G401.6 (cell line): Measurements from ENCODE around the gene CRYGS.
A peak's percentile ranks its signal among the peaks of the same experiment; 100 is the strongest.
"Not testable (repeated sequence)": the region's sequence is repeated elsewhere in the genome, so short reads cannot be mapped to it uniquely, and the experiment has no call there.

ENCODE experiments used
- FAIRE-seq: peaks from 2 replicates; lab custom pipeline; 2012; peaks lifted over from hg19 to GRCh38; lab: Jason Lieb, UNC

Gene CRYGS

DNA sequence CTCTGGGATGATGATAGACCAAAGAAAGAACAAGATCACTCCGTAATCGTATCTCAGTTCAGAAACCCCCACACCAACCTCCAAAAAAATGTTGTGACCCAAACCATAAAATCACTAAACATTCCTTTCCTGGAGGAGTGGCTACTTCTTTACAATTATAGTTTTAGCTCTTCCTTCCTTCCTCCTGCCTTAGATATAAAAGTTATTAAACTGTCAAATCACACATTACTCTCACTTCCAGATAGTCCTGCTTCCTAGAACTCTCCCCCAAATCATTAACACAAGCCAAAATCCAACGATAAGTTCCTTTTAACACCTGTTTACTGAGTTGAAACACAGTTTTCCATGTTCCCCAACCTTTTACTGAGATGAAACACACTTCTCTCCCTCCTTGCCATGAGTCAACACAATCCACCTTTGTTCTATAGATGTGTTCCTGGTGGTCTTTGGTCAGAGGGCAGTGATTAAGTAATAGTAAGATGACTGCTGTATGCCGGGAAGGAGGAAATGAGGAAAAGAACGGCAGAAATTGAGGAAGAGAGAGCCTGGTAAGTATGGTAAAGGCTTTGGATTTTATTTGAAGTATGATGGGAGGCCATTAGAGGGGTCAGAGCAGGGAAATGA is 8.3 kb upstream of the CRYGS start:
- no peak for FAIRE-seq

DNA sequence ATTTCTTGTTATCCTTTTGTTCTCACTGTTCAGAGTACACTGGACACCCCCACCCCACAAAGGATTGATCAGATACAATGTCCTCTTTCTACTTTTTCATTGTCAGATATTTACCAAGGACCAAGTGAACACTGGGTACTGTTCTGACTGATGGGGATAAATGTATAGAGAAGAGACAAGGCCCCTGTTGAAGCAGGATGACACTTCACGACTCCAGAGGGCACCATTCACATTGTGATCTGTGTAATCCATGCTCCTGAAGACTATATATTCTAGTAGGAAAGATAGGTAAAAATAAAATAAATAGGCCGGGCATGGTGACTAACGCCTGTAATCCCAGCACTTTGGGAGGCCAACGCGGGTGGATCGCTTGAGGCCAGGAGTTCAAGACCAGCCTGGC is 7.2 kb upstream of the CRYGS start:
- FAIRE-seq: no peak

DNA sequence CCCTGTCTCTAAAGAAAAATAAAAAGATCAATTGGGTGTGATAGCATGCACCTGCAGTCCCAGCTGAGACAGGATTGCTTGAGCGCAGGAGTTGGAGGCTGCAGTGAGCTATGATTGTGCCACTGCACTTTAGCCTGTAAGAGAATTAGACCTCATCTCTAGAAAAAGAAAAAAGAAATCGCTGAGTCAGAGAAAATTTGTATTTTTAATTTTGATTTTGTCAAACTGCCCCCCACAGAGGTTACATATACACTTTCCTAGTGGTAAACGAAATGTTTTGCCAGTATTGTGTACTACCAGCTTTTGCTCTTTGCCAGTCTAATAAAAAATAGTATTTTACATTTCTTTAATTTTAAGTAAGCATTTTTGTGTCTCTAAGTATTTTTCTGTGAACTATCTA is 5.3 kb upstream of the CRYGS start:
- no peak for FAIRE-seq

DNA sequence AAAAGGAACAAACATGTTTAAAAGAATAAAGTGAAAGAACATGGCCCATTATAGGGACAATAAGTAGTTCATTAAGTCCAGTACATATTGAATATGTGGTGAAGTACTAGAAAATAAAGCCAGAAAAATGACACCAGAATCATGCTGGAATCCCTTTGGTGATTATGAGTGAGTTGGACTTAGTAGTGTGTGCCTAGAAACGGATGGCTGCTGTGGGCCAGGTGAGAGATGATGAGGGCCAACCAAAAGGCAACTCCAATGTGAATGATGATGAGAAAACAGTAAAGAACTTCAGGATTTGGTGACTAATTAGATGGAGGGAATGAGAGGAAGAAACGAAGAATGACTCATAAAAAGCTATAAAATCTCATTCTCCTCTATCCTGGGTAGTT is 3.3 kb downstream of the CRYGS start:
- FAIRE-seq: no peak

DNA sequence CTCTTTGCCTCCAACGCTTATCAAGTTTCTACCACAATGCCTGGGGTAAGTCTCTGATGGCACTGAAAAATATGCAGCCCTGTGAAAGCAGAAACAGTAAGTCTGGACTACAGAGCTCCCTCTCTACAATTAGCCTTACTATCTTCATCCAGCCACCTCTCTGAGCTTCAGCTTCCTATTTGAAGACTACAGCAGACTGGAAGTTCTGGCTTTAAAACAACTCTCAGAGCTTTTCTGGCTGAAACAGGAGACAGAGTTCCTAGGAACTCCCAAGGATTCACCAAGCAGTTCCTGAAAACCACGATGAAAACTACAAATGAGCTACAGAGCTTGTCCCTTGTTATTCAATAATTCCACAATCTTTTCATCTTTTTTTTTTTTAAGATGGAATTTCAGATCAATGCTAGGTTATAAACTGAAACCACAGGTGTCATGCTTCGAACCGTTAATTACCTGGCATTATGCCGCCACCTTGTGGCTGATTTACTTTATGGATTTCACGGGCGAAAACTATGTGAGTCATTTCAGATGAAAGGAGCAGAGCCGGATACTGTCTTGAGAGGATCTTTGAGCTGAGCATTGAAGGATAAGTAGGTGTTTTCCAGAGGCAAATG is 3.9 kb downstream of the CRYGS start:
- peak; percentile 94 for FAIRE-seq

- FAIRE-seq: no peak
Measured at GRCh38 chr3:186538779-186539178, 5.4 kb downstream of the CRYGS start.

DNA sequence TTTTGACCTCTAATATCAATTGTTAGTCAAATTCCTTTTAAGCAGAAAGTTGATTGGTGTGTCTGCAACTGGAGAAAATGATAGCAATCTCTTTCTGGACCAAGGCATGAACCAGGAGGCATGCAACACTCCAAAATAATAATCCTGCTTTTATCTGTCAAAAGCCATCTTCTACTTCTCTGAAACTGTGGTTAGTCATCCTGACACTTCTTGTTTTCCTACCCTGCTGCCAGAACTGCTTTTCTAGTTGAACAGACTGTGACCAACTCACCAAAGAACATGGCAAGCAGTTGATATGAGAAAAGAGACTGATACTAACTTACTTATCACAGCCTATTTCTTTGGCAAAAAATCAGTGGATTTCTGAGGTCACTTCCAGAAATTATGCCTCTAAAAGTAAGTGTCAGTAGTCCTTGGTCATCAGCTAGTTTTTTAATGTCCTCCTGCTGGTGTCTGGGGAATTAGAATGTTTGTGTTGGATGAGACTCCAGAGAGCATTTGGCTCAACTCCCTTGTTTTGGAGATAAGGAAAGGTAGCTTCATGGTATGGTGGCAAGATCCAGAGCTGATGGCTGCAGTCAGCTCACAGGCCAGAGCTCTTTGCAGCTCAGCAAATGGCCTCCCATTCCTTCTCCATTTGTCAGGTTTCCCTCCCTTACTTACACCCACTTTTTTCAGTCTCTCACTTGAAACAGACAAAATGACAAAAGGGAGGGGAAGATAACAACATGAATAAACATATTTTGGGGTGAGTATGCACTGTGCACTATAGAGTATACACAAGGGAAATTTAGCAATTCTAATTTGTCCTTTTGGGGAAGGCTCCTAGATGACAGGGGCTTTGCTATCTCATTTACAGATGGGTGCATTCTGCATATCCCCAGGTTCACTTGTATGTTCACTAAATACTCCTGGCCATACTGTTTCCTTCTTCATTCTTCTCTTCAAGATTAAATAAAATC is 7.0 kb downstream of the CRYGS start:
- FAIRE-seq: no peak

- FAIRE-seq: no peak
Measured at GRCh38 chr3:186534113-186534669, 10.0 kb downstream of the CRYGS start.

DNA sequence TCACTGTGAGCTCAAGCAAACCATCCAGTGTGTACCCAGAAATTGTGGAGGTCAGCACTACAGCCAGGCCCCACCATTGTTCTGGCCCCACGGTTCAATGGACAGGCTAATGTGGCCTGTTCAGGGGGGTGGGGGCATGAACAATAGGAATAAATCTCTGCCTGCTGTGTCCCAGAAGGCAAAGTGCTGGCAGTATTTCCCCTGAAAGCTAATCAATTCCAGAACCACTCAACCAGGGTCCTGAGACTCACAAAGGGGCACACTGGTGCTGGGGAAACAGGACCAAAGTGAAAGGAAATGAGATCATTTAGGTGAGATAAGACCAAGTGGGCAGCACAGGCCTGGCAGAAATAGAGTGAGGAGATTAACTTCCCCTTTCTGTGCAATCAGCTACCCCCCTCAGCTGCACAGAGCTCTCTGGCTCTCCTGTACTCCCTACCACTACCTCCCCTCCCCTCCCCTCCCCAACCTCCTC is 11.5 kb downstream of the CRYGS start:
- FAIRE-seq: no peak

GRCh38 chr3:186531694-186532093 is 12.5 kb downstream of the CRYGS start:
- not testable (repeated sequence) for FAIRE-seq

GRCh38 chr3:186530415-186530814 is 13.8 kb downstream of the CRYGS start:
- no peak for FAIRE-seq

DNA sequence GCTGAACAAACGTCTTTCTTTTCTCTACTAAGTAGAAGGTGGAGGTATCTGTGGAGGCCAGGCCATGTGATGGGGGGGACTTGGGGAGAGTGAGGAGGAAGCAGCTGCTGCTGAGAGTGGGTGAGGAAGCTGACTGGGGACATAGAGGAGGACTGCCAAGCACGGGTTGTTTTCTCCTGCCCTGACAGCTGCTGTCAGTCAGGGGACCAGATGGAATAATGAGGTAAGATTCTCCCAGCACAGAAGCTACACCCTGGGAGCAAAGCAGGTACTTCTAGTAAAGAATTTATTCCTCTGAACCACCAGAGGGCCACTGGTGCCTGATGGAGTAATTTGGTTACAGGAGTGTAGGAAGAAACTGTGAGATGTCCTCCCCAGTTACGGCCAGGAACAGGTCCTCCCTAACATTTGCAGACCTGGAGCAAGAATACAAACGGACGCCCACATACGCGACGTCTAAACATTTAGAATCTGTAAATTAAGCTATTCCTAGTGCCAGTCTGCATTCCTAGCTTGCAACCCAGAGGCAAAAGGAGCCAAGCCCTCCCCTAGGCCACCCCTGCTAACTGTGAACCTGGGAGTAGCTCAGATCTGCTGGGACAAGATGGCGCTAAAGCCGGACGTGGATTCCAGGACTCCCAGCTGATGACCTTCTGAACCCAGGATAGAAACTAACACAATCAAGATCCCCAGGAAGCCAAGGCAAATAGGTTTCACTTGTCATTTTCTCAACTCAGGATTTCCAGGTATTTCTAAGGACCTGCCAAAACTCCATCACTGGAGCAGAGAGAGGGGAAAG is 14.8 kb downstream of the CRYGS start:
- no peak for FAIRE-seq

DNA sequence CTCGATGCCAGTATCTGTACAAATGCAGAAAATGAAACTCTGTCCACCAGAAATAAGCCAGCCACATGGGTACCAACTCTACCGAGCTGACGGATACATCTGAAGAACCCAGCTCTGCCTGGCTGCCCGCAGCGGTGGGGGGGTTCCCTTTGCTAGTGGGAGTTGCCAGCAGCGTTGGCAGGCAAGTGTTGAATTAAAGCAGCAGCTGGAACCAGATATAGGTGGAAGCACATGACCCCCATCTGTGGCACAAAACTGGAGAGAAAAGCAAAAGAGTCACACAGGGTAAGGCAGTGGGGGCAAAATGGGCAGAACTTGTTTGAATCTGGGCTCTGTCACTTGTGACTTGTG is 17.9 kb downstream of the CRYGS start:
- FAIRE-seq: no peak

- FAIRE-seq: no peak
Measured at GRCh38 chr3:186525369-186526255, 18.6 kb downstream of the CRYGS start.

DNA sequence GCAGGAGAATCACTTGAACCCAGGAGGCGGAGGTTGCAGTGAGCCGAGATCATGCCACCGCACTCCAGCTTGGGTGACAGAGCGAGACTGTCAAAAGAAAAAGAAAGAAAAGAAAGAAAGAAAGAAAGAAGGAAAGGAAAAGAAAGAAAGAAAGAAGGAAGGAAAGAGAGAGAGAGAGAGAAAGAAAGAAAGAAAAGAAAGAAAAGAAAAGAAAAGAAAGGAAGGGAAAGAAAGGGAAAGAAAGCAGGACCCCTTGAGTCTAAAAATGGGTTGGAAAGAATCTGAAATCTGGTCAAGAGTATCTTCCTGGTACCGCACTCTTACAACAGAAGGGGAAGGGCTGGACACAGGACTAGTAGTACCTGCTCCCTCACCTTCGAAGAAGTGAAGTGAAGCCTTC is 19.6 kb downstream of the CRYGS start:
- FAIRE-seq: no peak

- no peak for FAIRE-seq
Measured at GRCh38 chr3:186523434-186523833, 20.7 kb downstream of the CRYGS start.

DNA sequence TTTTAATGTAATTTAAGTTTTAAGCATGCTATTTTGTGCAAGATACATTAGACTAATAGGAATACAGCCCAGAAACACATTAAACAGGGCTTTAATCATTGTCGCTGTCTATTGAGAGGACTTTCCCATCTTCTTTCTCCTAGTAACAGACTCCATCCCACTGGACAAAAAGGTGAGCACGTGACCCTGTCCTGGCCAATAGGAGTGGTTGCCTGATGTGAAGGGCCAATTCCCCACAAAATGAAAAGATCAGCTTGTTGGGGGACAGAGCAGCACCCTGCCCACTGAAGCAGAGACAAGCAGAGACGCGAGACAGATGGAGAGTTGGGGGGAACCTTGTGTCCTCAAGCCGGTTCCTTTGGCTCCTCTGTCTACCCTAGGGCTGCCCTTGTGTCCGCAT is 21.2 kb downstream of the CRYGS start:
- no peak for FAIRE-seq

GRCh38 chr3:186520957-186521842 is 23.0 kb downstream of the CRYGS start:
- FAIRE-seq: no peak

DNA sequence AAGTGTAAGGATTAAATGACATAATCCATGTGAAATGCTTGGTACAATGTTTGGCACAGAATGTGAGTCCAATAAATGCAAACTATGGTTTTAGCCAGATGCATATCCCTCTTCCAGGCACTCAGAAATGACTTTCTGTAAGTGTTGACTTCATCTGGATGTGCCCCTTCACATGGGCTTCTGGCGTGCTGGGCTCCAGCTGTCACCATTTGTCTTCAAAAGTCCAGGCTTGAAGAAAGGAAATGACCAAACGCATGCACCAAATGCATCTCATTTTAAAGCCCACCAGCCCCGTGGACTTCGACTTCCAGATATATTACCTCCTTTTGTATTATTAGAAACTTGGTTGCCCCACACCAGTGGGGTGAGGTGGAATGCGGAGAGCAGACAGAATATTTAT is 23.7 kb downstream of the CRYGS start:
- no peak for FAIRE-seq

- FAIRE-seq: no peak
Measured at GRCh38 chr3:186519021-186519658, 25.0 kb downstream of the CRYGS start.
